Hematopoietic multipotent progenitor cell (in vitro differentiated cells): ENCODE results near the gene D2HGDH. TPM values are rescaled to one million over a fixed set of nuclear protein-coding genes. Genes with fewer than 3 reads are reported as not detected.

Experiments used
- DNase-seq, 3 donors: peaks; one replicate each; pipeline ENCODE4 v3.0.0-alpha.2; 2011 to 2015; ENCODE audit warnings: low read depth in 2 of 3, low spot score in 2 of 3
- total RNA-seq: library from RNA; depleted of rRNA; stranded (reverse); fragments of >200 nt; gene quantifications from one replicate; pipeline ENCODE4 v1.2.3, GENCODE V29; 2012

D2HGDH gene
- total RNA-seq, 1 donor = 29.1 TPM

- DNase-seq = no peak
Measured at GRCh38 chr2:241767464-241768250, 33.2 kb downstream of the D2HGDH start.

GRCh38 chr2:241768251-241768711, 33.9 kb downstream of the D2HGDH start:
- no peak for DNase-seq

GRCh38 chr2:241768850-241769249, 34.4 kb downstream of the D2HGDH start:
- no peak for DNase-seq

GRCh38 chr2:241769819-241770184, 35.4 kb downstream of the D2HGDH start:
- DNase-seq = no peak

- DNase-seq = no peak
Measured at GRCh38 chr2:241770185-241770935, 35.9 kb downstream of the D2HGDH start.

- no peak for DNase-seq
Measured at GRCh38 chr2:241770936-241771285, 36.5 kb downstream of the D2HGDH start.

GRCh38 chr2:241771286-241772062, 37.0 kb downstream of the D2HGDH start:
- DNase-seq = no peak

- DNase-seq = no peak
Measured at GRCh38 chr2:241772063-241772499, 37.7 kb downstream of the D2HGDH start.

GRCh38 chr2:241773511-241774418, 39.3 kb downstream of the D2HGDH start:
- no peak for DNase-seq

GRCh38 chr2:241774419-241775222, 40.2 kb downstream of the D2HGDH start:
- peak in 2 of 3 donors; percentile 22 to 72 for DNase-seq

- no peak for DNase-seq
Measured at GRCh38 chr2:241775223-241776177, 41.1 kb downstream of the D2HGDH start.

GRCh38 chr2:241776336-241777169, 42.1 kb downstream of the D2HGDH start, which contains the start of gene GAL3ST2:
Gene GAL3ST2, plus strand, starts transcription at chr2:241776822. Its CDS starts 134 bp downstream, at chr2:241776956.
- no peak for DNase-seq

- no peak for DNase-seq
Measured at GRCh38 chr2:241777170-241777685, 42.8 kb downstream of the D2HGDH start.

GRCh38 chr2:241777686-241778627, 43.5 kb downstream of the D2HGDH start:
- no peak for DNase-seq

GRCh38 chr2:241780939-241781569, 46.6 kb downstream of the D2HGDH start:
- DNase-seq = no peak
